Endothelial cell (in vitro differentiated cells): ENCODE results near the gene LARGE1. TPM values are rescaled to one million over a fixed set of nuclear protein-coding genes. Genes with fewer than 3 reads are reported as not detected.

ENCODE experiments used
- DNase-seq: peaks from one replicate; pipeline ENCODE4 v3.0.0; 2021; ENCODE audit warnings: low spot score
- H3K27ac Mint-ChIP-seq: one replicate; pipeline ENCODE4 v1.8.0; 2021; ENCODE audit warnings: mixed read lengths, inconsistent platforms; ENCODE audit not compliant: unreplicated experiment
- H3K27me3 Mint-ChIP-seq: one replicate; pipeline ENCODE4 v1.8.0; 2021; ENCODE audit warnings: mild to moderate bottlenecking, moderate library complexity, mixed read lengths, inconsistent platforms; ENCODE audit not compliant: unreplicated experiment
- H3K36me3 Mint-ChIP-seq: one replicate; pipeline ENCODE4 v1.8.0; 2021; ENCODE audit warnings: mild to moderate bottlenecking, low read depth, mixed read lengths, inconsistent platforms; ENCODE audit not compliant: unreplicated experiment
- H3K4me1 Mint-ChIP-seq: one replicate; pipeline ENCODE4 v1.8.0; 2021; ENCODE audit warnings: mild to moderate bottlenecking, mixed read lengths, inconsistent platforms; ENCODE audit not compliant: unreplicated experiment
- H3K4me3 Mint-ChIP-seq: one replicate; pipeline ENCODE4 v1.8.0; 2021; ENCODE audit warnings: mild to moderate bottlenecking, mixed read lengths, inconsistent platforms; ENCODE audit not compliant: unreplicated experiment
- H3K9me3 Mint-ChIP-seq: one replicate; pipeline ENCODE4 v1.8.0; 2021; ENCODE audit warnings: mixed read lengths, inconsistent platforms; ENCODE audit not compliant: unreplicated experiment
- total RNA-seq: library from RNA; stranded (reverse); fragmentation: NEBNext Ultra II Directional; extraction: Animal tissue kit (Norgen Biotek cat#: 25700); gene quantifications from one replicate; pipeline ENCODE4 v1.2.1, GENCODE V29; 2021; ENCODE audit not compliant: unreplicated experiment
- TF ChIP-seq, protein P1 (sequence below): fragments of 200-600 bp; sonication (generic); IDR thresholded peaks from one replicate; pipeline ENCODE4 v1.5.0; 2021; ENCODE audit warnings: antibody characterized with exemption; ENCODE audit not compliant: unreplicated experiment

LARGE1 gene
- total RNA-seq, 1 donor from 2014 or later: 25.4 TPM

DNA sequence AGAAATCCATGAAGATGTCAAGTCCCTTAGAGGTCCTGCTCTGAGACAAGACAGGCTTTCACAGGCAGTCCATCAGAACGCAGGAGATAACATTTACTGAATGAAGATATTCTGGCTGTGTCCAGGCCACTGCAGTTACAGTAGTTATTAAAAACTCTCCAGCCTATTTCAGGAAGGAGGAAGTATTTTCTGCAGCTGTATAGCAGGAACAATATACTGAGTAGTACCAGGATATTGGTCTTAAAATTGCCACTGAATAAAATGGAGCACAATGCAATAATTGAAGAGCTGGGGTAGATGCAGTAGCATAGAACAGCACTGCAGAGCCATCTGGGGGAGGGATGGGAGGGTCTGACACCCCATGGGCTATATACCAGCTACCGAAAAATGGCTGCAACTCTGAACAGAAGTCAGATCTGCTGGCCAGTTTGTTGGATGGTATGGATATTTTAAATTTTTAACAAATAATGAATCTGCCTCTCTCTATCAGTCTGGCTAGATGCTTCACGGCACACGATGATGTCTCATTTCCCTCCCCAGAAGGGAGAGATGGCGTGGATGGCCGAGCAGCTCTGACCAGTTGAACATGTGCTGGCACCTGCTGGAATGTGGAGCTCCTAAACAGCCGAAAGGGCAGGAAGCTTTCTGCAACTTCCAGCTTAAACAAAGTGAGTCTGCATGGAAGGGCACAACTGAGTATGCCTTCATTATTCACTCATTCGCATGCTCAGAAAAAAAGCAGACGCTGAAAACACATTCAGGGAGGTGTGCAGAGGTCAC, 520.0 kb downstream of the LARGE1 start:
- H3K9me3 Mint-ChIP-seq: no peaks in the 10 kb centered on the region
- no peaks in the 10 kb centered on the region for H3K36me3 Mint-ChIP-seq
- no peaks in the 10 kb centered on the region for H3K4me1 Mint-ChIP-seq
- no peaks in the 10 kb centered on the region for H3K27me3 Mint-ChIP-seq
- TF ChIP-seq, protein P1, sequence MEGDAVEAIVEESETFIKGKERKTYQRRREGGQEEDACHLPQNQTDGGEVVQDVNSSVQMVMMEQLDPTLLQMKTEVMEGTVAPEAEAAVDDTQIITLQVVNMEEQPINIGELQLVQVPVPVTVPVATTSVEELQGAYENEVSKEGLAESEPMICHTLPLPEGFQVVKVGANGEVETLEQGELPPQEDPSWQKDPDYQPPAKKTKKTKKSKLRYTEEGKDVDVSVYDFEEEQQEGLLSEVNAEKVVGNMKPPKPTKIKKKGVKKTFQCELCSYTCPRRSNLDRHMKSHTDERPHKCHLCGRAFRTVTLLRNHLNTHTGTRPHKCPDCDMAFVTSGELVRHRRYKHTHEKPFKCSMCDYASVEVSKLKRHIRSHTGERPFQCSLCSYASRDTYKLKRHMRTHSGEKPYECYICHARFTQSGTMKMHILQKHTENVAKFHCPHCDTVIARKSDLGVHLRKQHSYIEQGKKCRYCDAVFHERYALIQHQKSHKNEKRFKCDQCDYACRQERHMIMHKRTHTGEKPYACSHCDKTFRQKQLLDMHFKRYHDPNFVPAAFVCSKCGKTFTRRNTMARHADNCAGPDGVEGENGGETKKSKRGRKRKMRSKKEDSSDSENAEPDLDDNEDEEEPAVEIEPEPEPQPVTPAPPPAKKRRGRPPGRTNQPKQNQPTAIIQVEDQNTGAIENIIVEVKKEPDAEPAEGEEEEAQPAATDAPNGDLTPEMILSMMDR: no peak
- DNase-seq: no peak
- no peak overlapping the region for H3K27ac Mint-ChIP-seq
- H3K4me3 Mint-ChIP-seq: no peak overlapping the region

DNA sequence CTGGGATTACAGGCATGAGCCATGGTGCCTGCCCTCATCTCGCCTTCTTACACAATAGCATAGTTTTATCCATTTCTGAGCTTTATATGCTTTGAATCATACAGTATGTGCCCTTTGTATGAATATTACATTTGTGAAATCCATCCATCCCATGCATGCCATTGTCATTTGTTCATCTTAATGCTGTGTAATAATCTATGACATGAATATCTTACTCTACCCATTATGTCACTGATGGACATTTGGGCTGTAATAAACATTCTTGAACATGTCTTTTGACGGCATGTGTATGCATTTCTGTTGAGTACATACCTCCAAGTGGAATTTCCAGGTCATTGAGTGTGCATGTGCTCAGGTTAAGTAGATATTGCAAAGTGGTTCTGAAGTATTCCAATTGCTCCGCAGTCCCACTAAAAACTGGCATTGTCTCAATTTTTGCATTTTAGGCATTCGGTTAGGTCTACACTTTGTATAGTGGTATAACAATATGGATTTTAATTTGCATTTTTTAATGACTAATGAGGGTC, 522.8 kb downstream of the LARGE1 start:
- H3K27ac Mint-ChIP-seq: no peak overlapping the region
- no peaks in the 10 kb centered on the region for H3K36me3 Mint-ChIP-seq
- H3K9me3 Mint-ChIP-seq: no peaks in the 10 kb centered on the region
- TF ChIP-seq, protein P1: no peak
- no peak overlapping the region for H3K4me3 Mint-ChIP-seq
- no peak for DNase-seq
- no peaks in the 10 kb centered on the region for H3K4me1 Mint-ChIP-seq
- H3K27me3 Mint-ChIP-seq: no peaks in the 10 kb centered on the region

DNA sequence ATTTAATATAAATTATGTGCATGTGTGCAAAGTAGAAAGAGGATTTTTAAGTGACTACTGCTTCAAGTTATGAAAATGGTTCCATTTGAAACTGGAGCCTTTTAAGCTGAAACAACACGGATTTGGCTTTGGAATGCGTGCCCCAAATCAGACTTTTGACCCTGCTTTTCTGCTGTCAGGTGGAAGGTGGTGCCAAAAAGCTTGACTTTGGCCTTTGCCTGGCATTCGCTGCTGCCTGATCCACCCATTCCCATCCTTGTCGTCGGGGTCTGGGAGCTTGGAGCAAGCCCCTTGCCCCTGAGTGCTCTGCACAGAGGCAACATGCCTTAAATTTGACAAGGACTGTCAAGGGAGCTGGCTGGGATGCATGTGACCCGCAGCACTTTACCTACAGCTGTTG, 526.8 kb downstream of the LARGE1 start:
- Mint-ChIP-seq H3K9me3 (no peaks in the 10 kb centered on the region), H3K4me3 (no peak overlapping the region), H3K36me3 (no peaks in the 10 kb centered on the region), H3K4me1 (peaks cover 2% of the 10 kb centered on the region), H3K27me3 (no peaks in the 10 kb centered on the region), H3K27ac (no peak overlapping the region)
- TF ChIP-seq, protein P1: no peak
- DNase-seq: no peak

DNA sequence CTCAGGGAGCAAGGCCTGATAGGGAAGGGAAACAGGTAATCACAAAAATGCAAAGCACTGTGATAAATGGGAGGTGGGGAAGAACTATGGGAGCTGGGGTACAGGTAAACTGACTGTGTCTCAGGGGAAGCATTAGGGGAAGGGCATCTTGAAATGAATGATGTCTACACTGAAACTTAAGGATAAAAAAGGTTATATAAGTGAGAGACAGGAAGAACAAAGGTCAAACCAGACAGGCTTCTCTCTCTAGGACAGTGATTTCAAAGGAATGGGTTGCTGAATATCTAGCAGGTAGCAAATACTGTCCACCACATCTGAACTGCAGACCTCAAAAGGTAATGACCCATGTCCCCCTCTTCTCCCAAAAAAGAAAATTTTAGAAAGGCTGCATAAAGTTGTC, 529.0 kb downstream of the LARGE1 start:
- Mint-ChIP-seq H3K4me1 (peaks cover 2% of the 10 kb centered on the region), H3K9me3 (no peaks in the 10 kb centered on the region), H3K27ac (no peak overlapping the region), H3K4me3 (no peak overlapping the region), H3K36me3 (no peaks in the 10 kb centered on the region), H3K27me3 (no peaks in the 10 kb centered on the region)
- TF ChIP-seq, protein P1: no peak
- DNase-seq: no peak

DNA sequence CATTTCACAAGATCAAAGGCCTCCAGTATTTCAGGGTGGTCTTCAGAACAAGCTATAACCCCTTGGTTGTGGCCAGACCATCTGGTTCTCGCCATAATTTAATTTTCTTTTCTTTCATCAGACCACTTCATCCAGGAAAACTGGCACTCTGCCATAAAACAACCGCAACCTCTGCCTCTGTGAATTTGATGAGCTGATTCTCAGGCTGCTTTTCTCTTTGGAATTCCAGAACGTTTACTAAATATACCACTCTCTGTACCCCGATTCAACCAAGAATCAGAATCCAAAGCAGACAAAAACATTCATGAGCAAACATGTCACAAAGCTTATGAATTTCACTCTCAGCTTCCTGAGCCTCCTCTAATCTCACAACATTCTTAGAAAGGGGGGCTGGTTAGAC, 530.3 kb downstream of the LARGE1 start:
- TF ChIP-seq, protein P1: no peak
- DNase-seq: no peak
- H3K36me3 Mint-ChIP-seq: no peaks in the 10 kb centered on the region
- no peak overlapping the region for H3K27ac Mint-ChIP-seq
- H3K27me3 Mint-ChIP-seq: no peaks in the 10 kb centered on the region
- no peaks in the 10 kb centered on the region for H3K9me3 Mint-ChIP-seq
- peaks cover 2% of the 10 kb centered on the region for H3K4me1 Mint-ChIP-seq
- no peak overlapping the region for H3K4me3 Mint-ChIP-seq
